K562 (cell line): Measurements from ENCODE around the gene FARSA. TPM values are rescaled to one million over a fixed set of nuclear protein-coding genes. Genes with fewer than 3 reads are reported as not detected.
A peak's percentile ranks its signal among the peaks of the same experiment; 100 is the strongest.

ENCODE experiments used
- CTBP1 ChIP-seq: fragments of 450-650 bp; IDR thresholded peaks from 2 replicates; pipeline ENCODE4 v1.6.1; 2016; ENCODE audit warnings: borderline replicate concordance
- HEY1 ChIP-seq: fragments of 250-450 bp; sonication (Bioruptor Pico); IDR thresholded peaks from 2 replicates; pipeline ENCODE4 v1.5.0; 2020; ENCODE audit warnings: mild to moderate bottlenecking, moderate library complexity, borderline replicate concordance
- L3MBTL2 ChIP-seq: fragments of 450-650 bp; IDR thresholded peaks from 2 replicates; pipeline ENCODE4 v1.6.1; 2016; ENCODE audit warnings: mild to moderate bottlenecking, moderate library complexity
- MTA3 ChIP-seq: fragments of 450-650 bp; formaldehyde crosslinking; IDR thresholded peaks from 2 replicates; pipeline ENCODE4 v1.6.1; 2017; ENCODE audit warnings: mild to moderate bottlenecking, borderline replicate concordance
- POLR2A ChIP-seq: fragments of 450-650 bp; conservative IDR thresholded peaks from 2 replicates; pipeline ENCODE4 v1.6.1; 2016
- POLR2B ChIP-seq: fragments of 450-650 bp; IDR thresholded peaks from 2 replicates; pipeline ENCODE4 v1.6.1; 2018; ENCODE audit warnings: low read depth; ENCODE audit not compliant: partially characterized antibody
- RBBP5 ChIP-seq: fragments of 200-600 bp; sonication (generic); IDR thresholded peaks from 2 replicates; pipeline ENCODE4 v1.6.1; 2012; ENCODE audit warnings: borderline replicate concordance, mild to moderate bottlenecking, low read length, control low read depth, inconsistent platforms; ENCODE audit not compliant: insufficient read depth, poor library complexity, severe bottlenecking
- RBFOX2 ChIP-seq: fragments of 200-400 bp; formaldehyde crosslinking; IDR thresholded peaks from 2 replicates; pipeline ENCODE4 v1.6.1; 2017; ENCODE audit warnings: low read depth, mild to moderate bottlenecking, low read length, moderate library complexity
- SIN3B ChIP-seq: fragments of 450-650 bp; IDR thresholded peaks from 2 replicates; pipeline ENCODE4 v1.6.1; 2017; ENCODE audit warnings: low read depth, mild to moderate bottlenecking, moderate library complexity
- TEAD4 ChIP-seq, 2 experiments: sonication (generic) in 1 of 2; formaldehyde crosslinking in 1 of 2; IDR thresholded peaks; 2 replicates each; pipeline versions ENCODE4 v1.6.1 to v1.8.0; 2012 to 2022; ENCODE audit warnings: borderline replicate concordance in 1 of 2, inconsistent platforms in 1 of 2, low read length in 1 of 2, mild to moderate bottlenecking in 1 of 2, missing genetic modification reagents in 1 of 2
- ZNF589 ChIP-seq: fragments of 200-800 bp; sonication (Bioruptor generic); IDR thresholded peaks from 2 replicates; pipeline ENCODE4 v1.6.1; 2016; ENCODE audit warnings: low read depth, missing genetic modification characterization, missing compliant biosample characterization
- polyA plus RNA-seq, 8 experiments: library from polyadenylated mRNA; depleted of rRNA in 4 of 8; stranded (reverse) in 5 of 8; unstranded in 3 of 8; fragments of >200 nt; fragmentation: Nextera tagmentation in 2 of 8; fragmentation: Illumina TruSeq in 1 of 8; extraction: Ambion mirVana in 2 of 8; extraction: Trizol in 1 of 8; gene quantifications; 2 replicates each; pipeline versions ENCODE4 v1.2.1 to v1.2.3, GENCODE V29; 2011 to 2014; ENCODE audit warnings: inconsistent platforms in 1 of 8, missing spikeins in 1 of 8
- total RNA-seq, 7 experiments: library from RNA; depleted of rRNA in 6 of 7; stranded (reverse); fragments of >200 nt in 6 of 7; fragmentation: Illumina TruSeq in 2 of 7; extraction: Trizol in 2 of 7; gene quantifications; 2 replicates each; pipeline versions ENCODE4 v1.2.1 to v1.2.3, GENCODE V29; 2011 to 2021; ENCODE audit warnings: low replicate concordance in 1 of 7
- TF ChIP-seq, protein P1 (sequence below): sonication (generic); formaldehyde crosslinking; IDR thresholded peaks from 2 replicates; pipeline ENCODE4 v1.4.0; 2020; ENCODE audit warnings: mild to moderate bottlenecking, missing genetic modification reagents
- TF ChIP-seq, protein P2 (sequence below): IDR thresholded peaks from 2 replicates; pipeline ENCODE4 v1.6.1; 2014; ENCODE audit warnings: antibody characterized with exemption
- TF ChIP-seq, protein P3 (sequence below): fragments of 450-650 bp; IDR thresholded peaks from 2 replicates; pipeline ENCODE4 v1.7.1; 2018; ENCODE audit warnings: mild to moderate bottlenecking, low read depth; ENCODE audit not compliant: partially characterized antibody
- TF ChIP-seq, protein P4 (sequence below): sonication (generic); formaldehyde crosslinking; IDR thresholded peaks from 2 replicates; pipeline ENCODE4 v1.8.0; 2022; ENCODE audit warnings: mild to moderate bottlenecking, missing genetic modification reagents
- TF ChIP-seq, protein P5 (sequence below): sonication (generic); formaldehyde crosslinking; IDR thresholded peaks from 2 replicates; pipeline ENCODE4 v1.8.1; 2023; ENCODE audit warnings: mild to moderate bottlenecking, missing genetic modification reagents, moderate library complexity

Gene FARSA
- total and polyA plus RNA-seq, 9 of the 15 experiments (the other 6 are each of a cell fraction or from before 2014, with no cell fraction given): 25.2 to 237 (median 89.6) TPM

DNA sequence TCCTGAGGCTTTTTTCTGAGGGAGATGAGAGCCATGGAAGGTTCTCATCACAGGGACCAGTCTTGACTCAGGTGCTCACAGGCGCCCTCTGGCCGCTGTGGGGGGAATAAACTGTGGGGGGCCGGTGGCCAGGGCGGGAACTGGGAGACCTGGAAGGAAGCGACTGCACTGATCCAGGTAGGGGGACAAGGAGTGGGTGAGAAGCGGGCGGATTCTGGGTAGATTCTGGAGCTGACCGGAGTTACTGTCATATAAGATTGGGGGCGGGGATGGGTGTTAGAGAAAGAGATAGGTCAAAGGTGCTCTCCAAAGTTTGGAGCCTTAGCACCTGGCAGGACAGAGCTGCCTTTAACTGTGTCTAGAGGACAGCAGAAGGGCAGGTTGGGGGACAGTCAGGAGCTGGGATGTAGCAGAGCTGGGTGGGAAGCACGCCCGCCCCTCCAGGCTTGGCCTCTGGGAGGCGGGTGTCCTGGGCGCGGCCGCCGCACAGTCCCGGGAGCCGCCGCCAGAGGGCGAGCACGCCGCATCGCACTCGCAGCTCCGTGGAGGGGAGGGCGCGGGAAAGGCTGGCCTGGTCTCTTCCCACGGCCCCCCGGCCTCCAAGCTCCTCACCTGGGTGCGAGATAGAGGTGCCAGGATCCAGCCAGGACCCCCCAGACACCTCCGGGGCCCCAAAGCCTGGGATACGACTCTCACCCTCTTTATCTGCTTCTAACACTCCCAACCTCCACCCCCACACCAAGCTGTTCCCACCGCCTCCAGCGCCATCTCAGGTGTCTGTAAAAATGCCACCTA, 31.7 kb upstream of the FARSA start (continued):
- TF ChIP-seq CTBP1: peak; percentile 87
- peak; percentile 40; the same call in 1 of the 2 replicates for TF ChIP-seq ZNF589
- TF ChIP-seq, protein P1, sequence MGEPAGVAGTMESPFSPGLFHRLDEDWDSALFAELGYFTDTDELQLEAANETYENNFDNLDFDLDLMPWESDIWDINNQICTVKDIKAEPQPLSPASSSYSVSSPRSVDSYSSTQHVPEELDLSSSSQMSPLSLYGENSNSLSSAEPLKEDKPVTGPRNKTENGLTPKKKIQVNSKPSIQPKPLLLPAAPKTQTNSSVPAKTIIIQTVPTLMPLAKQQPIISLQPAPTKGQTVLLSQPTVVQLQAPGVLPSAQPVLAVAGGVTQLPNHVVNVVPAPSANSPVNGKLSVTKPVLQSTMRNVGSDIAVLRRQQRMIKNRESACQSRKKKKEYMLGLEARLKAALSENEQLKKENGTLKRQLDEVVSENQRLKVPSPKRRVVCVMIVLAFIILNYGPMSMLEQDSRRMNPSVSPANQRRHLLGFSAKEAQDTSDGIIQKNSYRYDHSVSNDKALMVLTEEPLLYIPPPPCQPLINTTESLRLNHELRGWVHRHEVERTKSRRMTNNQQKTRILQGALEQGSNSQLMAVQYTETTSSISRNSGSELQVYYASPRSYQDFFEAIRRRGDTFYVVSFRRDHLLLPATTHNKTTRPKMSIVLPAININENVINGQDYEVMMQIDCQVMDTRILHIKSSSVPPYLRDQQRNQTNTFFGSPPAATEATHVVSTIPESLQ (CRISPR knock-in tag): no peak
- TF ChIP-seq POLR2A: peak; percentile 48; the same call in 1 of the 2 replicates
- TF ChIP-seq L3MBTL2: peak; percentile 81
- no peak for TF ChIP-seq HEY1 (CRISPR knock-in tag)
- peak; percentile 46 for TF ChIP-seq POLR2B
- TF ChIP-seq, protein P2, sequence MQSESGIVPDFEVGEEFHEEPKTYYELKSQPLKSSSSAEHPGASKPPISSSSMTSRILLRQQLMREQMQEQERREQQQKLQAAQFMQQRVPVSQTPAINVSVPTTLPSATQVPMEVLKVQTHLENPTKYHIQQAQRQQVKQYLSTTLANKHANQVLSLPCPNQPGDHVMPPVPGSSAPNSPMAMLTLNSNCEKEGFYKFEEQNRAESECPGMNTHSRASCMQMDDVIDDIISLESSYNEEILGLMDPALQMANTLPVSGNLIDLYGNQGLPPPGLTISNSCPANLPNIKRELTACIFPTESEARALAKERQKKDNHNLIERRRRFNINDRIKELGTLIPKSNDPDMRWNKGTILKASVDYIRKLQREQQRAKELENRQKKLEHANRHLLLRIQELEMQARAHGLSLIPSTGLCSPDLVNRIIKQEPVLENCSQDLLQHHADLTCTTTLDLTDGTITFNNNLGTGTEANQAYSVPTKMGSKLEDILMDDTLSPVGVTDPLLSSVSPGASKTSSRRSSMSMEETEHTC: 0 out of 2 replicates have a peak, but pooled peaks have one; percentile 20
- TF ChIP-seq TEAD4 (IDR thresholded peaks at IDR 0.05; ENCODE audit: low read length): peak; percentile 39; the same call in 1 of the 2 replicates
- TF ChIP-seq TEAD4 (CRISPR knock-in tag; IDR thresholded peaks at IDR 0.05; ENCODE audit: borderline replicate concordance): no peak
- TF ChIP-seq SIN3B: peak; percentile 26; the same call in 1 of the 2 replicates
- TF ChIP-seq, protein P3, sequence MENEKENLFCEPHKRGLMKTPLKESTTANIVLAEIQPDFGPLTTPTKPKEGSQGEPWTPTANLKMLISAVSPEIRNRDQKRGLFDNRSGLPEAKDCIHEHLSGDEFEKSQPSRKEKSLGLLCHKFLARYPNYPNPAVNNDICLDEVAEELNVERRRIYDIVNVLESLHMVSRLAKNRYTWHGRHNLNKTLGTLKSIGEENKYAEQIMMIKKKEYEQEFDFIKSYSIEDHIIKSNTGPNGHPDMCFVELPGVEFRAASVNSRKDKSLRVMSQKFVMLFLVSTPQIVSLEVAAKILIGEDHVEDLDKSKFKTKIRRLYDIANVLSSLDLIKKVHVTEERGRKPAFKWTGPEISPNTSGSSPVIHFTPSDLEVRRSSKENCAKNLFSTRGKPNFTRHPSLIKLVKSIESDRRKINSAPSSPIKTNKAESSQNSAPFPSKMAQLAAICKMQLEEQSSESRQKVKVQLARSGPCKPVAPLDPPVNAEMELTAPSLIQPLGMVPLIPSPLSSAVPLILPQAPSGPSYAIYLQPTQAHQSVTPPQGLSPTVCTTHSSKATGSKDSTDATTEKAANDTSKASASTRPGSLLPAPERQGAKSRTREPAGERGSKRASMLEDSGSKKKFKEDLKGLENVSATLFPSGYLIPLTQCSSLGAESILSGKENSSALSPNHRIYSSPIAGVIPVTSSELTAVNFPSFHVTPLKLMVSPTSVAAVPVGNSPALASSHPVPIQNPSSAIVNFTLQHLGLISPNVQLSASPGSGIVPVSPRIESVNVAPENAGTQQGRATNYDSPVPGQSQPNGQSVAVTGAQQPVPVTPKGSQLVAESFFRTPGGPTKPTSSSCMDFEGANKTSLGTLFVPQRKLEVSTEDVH: peak; percentile 83
- peak; percentile 91 for TF ChIP-seq MTA3
- TF ChIP-seq, protein P4, sequence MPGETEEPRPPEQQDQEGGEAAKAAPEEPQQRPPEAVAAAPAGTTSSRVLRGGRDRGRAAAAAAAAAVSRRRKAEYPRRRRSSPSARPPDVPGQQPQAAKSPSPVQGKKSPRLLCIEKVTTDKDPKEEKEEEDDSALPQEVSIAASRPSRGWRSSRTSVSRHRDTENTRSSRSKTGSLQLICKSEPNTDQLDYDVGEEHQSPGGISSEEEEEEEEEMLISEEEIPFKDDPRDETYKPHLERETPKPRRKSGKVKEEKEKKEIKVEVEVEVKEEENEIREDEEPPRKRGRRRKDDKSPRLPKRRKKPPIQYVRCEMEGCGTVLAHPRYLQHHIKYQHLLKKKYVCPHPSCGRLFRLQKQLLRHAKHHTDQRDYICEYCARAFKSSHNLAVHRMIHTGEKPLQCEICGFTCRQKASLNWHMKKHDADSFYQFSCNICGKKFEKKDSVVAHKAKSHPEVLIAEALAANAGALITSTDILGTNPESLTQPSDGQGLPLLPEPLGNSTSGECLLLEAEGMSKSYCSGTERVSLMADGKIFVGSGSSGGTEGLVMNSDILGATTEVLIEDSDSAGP (CRISPR knock-in tag): no peak
- TF ChIP-seq, protein P5, sequence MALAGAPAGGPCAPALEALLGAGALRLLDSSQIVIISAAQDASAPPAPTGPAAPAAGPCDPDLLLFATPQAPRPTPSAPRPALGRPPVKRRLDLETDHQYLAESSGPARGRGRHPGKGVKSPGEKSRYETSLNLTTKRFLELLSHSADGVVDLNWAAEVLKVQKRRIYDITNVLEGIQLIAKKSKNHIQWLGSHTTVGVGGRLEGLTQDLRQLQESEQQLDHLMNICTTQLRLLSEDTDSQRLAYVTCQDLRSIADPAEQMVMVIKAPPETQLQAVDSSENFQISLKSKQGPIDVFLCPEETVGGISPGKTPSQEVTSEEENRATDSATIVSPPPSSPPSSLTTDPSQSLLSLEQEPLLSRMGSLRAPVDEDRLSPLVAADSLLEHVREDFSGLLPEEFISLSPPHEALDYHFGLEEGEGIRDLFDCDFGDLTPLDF: peak; percentile 80
- TF ChIP-seq RBFOX2: peak; percentile 80
- peak; percentile 20 for TF ChIP-seq RBBP5
